ENCODE data around the gene NUTM1. TPM values are rescaled to one million over a fixed set of nuclear protein-coding genes. Genes with fewer than 3 reads are reported as not detected.

Gene NUTM1
- total and polyA plus RNA-seq, 2 of the 13 experiments (the other 11 are each of a cell fraction or from before 2014, with no cell fraction given), result not detected

DNA sequence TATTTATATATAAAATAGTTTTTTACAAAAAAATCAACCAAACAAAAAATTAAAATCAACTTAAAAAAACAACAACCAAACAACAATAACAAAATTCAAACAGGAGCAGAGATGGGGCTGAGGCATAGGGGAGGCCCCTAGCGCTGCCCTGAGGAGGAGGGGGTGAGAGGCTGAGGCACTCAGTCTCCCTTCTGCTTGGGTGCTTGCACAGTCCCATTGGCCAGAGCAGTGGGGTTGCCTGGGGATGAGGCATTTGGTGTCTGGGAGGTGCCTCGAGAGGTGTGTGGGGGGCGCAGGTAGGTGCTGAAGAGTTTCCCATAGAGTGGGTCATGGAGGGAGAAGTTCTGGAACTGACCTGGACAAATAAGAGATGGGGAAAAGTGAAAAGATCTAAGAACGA is 15.8 kb downstream of the NUTM1 start:
- 95% methylated on average over 4 of the region's 4 CpGs for WGBS (ENCODE audit: low lambda C conversion rate)
- no peak for ATAC-seq
- Histone ChIP-seq H2AFZ (ENCODE audit: low read length) (no peak overlapping the region), H3K4me3 (replicated peaks in 1 of 3; ENCODE audit: insufficient read depth in 1 of 3, low read depth in 2 of 3, low read length in 3 of 3) (no peak overlapping the region), H3K9ac (ENCODE audit: insufficient read depth, low read depth, low read length) (no peak overlapping the region), H3K9me3 (ENCODE audit: low read length) (no peaks in the 10 kb centered on the region), H3K4me2 (ENCODE audit: low read depth, low read length) (no peak overlapping the region), H4K20me1 (ENCODE audit: insufficient read depth, low read length) (no peaks in the 10 kb centered on the region), H3K27me3 (ENCODE audit: control insufficient read depth in 1 of 2, insufficient read depth in 2 of 2, low read length in 2 of 2) (no peaks in the 10 kb centered on the region), H3K79me2 (ENCODE audit: insufficient read depth, low read length) (no peaks in the 10 kb centered on the region), H3K4me1 (ENCODE audit: insufficient read depth, low read length) (no peaks in the 10 kb centered on the region), H3K36me3 (replicated peaks in 1 of 2; ENCODE audit: control insufficient read depth in 1 of 2, insufficient read depth in 2 of 2, low read length in 2 of 2) (peaks cover 3 to 7% of the 10 kb centered on the region in 2 experiments; a peak in 3 of 5 replicates), H3K27ac (ENCODE audit: extremely low read length, insufficient read depth, low read length) (no peak overlapping the region)
- DNase-seq (ENCODE audit: low spot score), result no peak
- FAIRE-seq, result no peak
- CTCF ChIA-PET (ENCODE audit: low intra/inter-chr PET ratio, low total read pairs), result interaction anchor here (1.1 kb wide), 1 partner anchor 8 kb away, joined by 3 read pairs; the partner anchor contains the start of gene LPCAT4
- in situ Hi-C loops (cut with HindIII; ENCODE audit: extremely low pct_ligation_motif_present, low pct_unique_long_range_greater_than_20kb) (loop anchor here (25.0 kb wide), 1 partner anchor 297 kb away; no protein-coding TSS in a partner anchor), intact Hi-C loops (cut with micrococcal nuclease; ENCODE audit: unreplicated experiment) (no loop called here)
- POLR2A ChIA-PET, result no interaction called here
- no peak for TF ChIP-seq ZNF724P (CRISPR knock-in tag; IDR thresholded peaks at IDR 0.05; ENCODE audit: borderline replicate concordance)
- no peak for TF ChIP-seq KDM4B (CRISPR knock-in tag; IDR thresholded peaks at IDR 0.05)
- TF ChIP-seq RCOR2 (CRISPR knock-in tag; IDR thresholded peaks at IDR 0.05), result no peak
- TF ChIP-seq BHLHE40 (IDR thresholded peaks at IDR 0.05; ENCODE audit: low read length), result no peak
- no peak for TF ChIP-seq FOXO1 (CRISPR knock-in tag; IDR thresholded peaks at IDR 0.05)
- no peak for TF ChIP-seq JUNB (CRISPR knock-in tag; IDR thresholded peaks at IDR 0.05; ENCODE audit: borderline replicate concordance)
- no peak for TF ChIP-seq ZNF614 (CRISPR knock-in tag; IDR thresholded peaks at IDR 0.05; ENCODE audit: borderline replicate concordance)
- TF ChIP-seq AHR (CRISPR knock-in tag; IDR thresholded peaks at IDR 0.05), result no peak
- TF ChIP-seq TCF12 (IDR thresholded peaks at IDR 0.05), result no peak
- TF ChIP-seq TCF12 (CRISPR knock-in tag; IDR thresholded peaks at IDR 0.05), result no peak
- TF ChIP-seq, protein P1, sequence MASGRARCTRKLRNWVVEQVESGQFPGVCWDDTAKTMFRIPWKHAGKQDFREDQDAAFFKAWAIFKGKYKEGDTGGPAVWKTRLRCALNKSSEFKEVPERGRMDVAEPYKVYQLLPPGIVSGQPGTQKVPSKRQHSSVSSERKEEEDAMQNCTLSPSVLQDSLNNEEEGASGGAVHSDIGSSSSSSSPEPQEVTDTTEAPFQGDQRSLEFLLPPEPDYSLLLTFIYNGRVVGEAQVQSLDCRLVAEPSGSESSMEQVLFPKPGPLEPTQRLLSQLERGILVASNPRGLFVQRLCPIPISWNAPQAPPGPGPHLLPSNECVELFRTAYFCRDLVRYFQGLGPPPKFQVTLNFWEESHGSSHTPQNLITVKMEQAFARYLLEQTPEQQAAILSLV (CRISPR knock-in tag; IDR thresholded peaks at IDR 0.05; ENCODE audit: borderline replicate concordance), result no peak
- TF ChIP-seq STAT5B (CRISPR knock-in tag; IDR thresholded peaks at IDR 0.05), result no peak
- no peak for TF ChIP-seq ZNF530 (CRISPR knock-in tag; IDR thresholded peaks at IDR 0.05; ENCODE audit: low read depth)
- BruUV-seq (replicated peaks), result no TSS peak
